ENCODE data around the gene RASAL2.
A peak's percentile ranks its signal among the peaks of the same experiment; 100 is the strongest.
"Not testable (repeated sequence)": the region's sequence is repeated elsewhere in the genome, so short reads cannot be mapped to it uniquely, and the experiment has no call there.

RASAL2 gene

DNA sequence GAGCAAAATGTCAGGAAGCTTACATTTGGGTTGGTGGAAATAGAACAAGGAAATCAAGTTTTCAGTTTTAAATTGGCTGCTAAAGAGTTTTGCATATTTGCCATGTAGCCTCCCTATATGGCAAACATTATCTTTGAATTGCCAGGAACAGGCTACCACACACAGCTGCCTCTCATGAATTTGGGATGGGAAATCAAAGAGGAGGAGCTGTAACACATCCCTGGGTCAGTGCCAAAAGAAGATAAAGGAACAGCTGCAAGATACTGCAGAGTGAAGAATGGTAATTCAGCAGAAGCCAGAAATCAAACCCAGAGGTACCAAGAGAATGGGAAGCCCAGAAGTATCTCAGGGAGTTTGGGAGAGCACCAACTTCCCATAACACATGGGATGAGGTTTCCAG, 18.6 kb upstream of the RASAL2 start:
- Histone ChIP-seq H3K4me3 (ENCODE audit: low read length) (no peak overlapping the region), H3K9ac (ENCODE audit: low read length) (no peak overlapping the region), H3K9me3 (ENCODE audit: control insufficient read depth, low read length) (no peaks in the 10 kb centered on the region), H3K4me1 (ENCODE audit: control insufficient read depth, insufficient read depth, low read length) (no peaks in the 10 kb centered on the region), H3K27me3 (replicated peaks; ENCODE audit: control insufficient read depth, insufficient read depth, low read length) (no peaks in the 10 kb centered on the region), H3K36me3 (ENCODE audit: control insufficient read depth, insufficient read depth, low read length, severe bottlenecking) (no peaks in the 10 kb centered on the region)
- no peak for DNase-seq (ENCODE audit: low read depth)

DNA sequence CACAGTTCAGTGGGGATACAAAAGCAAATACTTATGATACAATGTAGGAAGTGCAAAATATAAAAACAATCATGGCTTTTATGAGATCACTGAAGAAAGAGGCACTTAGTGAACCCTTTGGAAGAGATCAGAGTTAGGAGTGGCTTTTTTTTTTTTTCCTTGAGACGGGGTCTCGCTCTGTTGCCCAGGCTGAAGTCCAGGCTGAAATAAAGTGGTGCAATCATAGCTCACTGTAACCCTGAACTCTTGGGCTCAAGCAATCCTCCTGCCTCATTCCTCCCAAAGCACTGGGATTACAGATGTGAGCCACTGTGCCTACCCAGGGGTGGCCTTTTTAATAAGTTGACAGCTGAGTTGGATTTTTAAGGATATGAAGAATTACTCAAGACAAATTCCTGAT, 17.3 kb upstream of the RASAL2 start:
- no peaks in the 10 kb centered on the region for H3K4me1 ChIP-seq (ENCODE audit: control insufficient read depth, insufficient read depth, low read length)
- H3K36me3 ChIP-seq (ENCODE audit: control insufficient read depth, insufficient read depth, low read length, severe bottlenecking) = no peaks in the 10 kb centered on the region
- no peak for DNase-seq (ENCODE audit: low read depth)
- H3K4me3 ChIP-seq (ENCODE audit: low read length) = no peak overlapping the region
- no peaks in the 10 kb centered on the region for H3K9me3 ChIP-seq (ENCODE audit: control insufficient read depth, low read length)
- H3K27me3 ChIP-seq (replicated peaks; ENCODE audit: control insufficient read depth, insufficient read depth, low read length) = no peaks in the 10 kb centered on the region
- H3K9ac ChIP-seq (ENCODE audit: low read length) = no peak overlapping the region

DNA sequence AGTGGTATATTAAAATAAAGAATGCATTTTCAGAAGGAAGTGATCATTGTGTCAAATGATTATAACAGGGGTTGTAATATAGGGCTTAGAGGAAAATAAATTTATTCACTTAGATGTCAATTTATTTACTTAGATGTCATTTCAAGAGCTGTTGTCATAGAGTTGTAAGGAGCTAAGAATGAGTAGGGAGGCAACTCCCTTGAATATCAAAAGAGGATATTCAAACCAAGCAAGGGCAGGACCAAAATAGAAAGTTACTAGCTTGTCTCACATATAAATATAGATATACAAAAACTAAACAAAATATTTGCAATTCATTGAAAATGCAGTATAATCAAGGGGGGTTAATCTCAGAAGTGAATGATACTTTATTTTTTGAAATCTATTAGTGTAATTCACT, 16.0 kb upstream of the RASAL2 start:
- DNase-seq (ENCODE audit: low read depth) = no peak
- Histone ChIP-seq H3K9me3 (ENCODE audit: control insufficient read depth, low read length) (no peaks in the 10 kb centered on the region), H3K4me3 (ENCODE audit: low read length) (no peak overlapping the region), H3K9ac (ENCODE audit: low read length) (no peak overlapping the region), H3K27me3 (replicated peaks; ENCODE audit: control insufficient read depth, insufficient read depth, low read length) (no peaks in the 10 kb centered on the region), H3K4me1 (ENCODE audit: control insufficient read depth, insufficient read depth, low read length) (no peaks in the 10 kb centered on the region), H3K36me3 (ENCODE audit: control insufficient read depth, insufficient read depth, low read length, severe bottlenecking) (no peaks in the 10 kb centered on the region)

GRCh38 chr1:178086294-178086693, 7.6 kb upstream of the RASAL2 start:
- H3K36me3 ChIP-seq (ENCODE audit: control insufficient read depth, insufficient read depth, low read length, severe bottlenecking) = no peaks in the 10 kb centered on the region
- H3K9me3 ChIP-seq (ENCODE audit: control insufficient read depth, low read length) = no peaks in the 10 kb centered on the region
- no peaks in the 10 kb centered on the region for H3K27me3 ChIP-seq (replicated peaks; ENCODE audit: control insufficient read depth, insufficient read depth, low read length)
- peaks cover 15% of the 10 kb centered on the region for H3K4me1 ChIP-seq (ENCODE audit: control insufficient read depth, insufficient read depth, low read length)
- no peak overlapping the region for H3K9ac ChIP-seq (ENCODE audit: low read length)
- DNase-seq (ENCODE audit: low read depth) = peak; percentile 8
- H3K4me3 ChIP-seq (ENCODE audit: low read length) = no peak overlapping the region

- DNase-seq (ENCODE audit: low read depth) = peak; percentile 77
- Histone ChIP-seq H3K27me3 (replicated peaks; ENCODE audit: control insufficient read depth, insufficient read depth, low read length) (no peaks in the 10 kb centered on the region), H3K4me3 (ENCODE audit: low read length) (no peak overlapping the region)
Observed at GRCh38 chr1:178086766-178087165, 7.1 kb upstream of the RASAL2 start.

DNA sequence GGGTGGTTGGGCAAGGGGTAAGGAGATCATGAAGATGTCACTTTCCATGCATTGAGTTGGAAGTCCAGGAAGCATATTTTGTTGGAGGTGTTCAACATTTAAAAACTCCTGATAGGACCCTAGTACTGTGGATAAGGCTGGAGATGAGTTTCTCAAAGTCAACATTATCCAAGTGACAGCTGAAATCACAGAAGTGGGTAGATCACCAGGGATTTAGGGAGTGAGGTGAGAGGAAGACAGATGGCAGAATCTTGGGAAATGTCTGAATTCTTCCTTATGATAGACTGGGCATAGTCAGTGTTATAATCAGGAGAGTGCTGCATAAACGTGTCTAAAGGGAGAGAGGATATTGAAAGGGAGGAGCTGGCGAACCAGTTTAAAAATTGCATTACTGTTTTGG, 5.3 kb upstream of the RASAL2 start:
- Histone ChIP-seq H3K4me3 (ENCODE audit: low read length) (no peak overlapping the region), H3K27me3 (replicated peaks; ENCODE audit: control insufficient read depth, insufficient read depth, low read length) (no peaks in the 10 kb centered on the region), H3K9ac (ENCODE audit: low read length) (no peak overlapping the region), H3K4me1 (ENCODE audit: control insufficient read depth, insufficient read depth, low read length) (peaks cover 28% of the 10 kb centered on the region), H3K9me3 (ENCODE audit: control insufficient read depth, low read length) (no peaks in the 10 kb centered on the region), H3K36me3 (ENCODE audit: control insufficient read depth, insufficient read depth, low read length, severe bottlenecking) (no peaks in the 10 kb centered on the region)
- DNase-seq (ENCODE audit: low read depth) = no peak

More at GRCh38 chr1:178086766-178087165, 7.1 kb upstream of the RASAL2 start:
- Histone ChIP-seq H3K4me1 (ENCODE audit: control insufficient read depth, insufficient read depth, low read length) (peaks cover 16% of the 10 kb centered on the region), H3K9me3 (ENCODE audit: control insufficient read depth, low read length) (no peaks in the 10 kb centered on the region), H3K9ac (ENCODE audit: low read length) (peak overlapping the region; percentile 8), H3K36me3 (ENCODE audit: control insufficient read depth, insufficient read depth, low read length, severe bottlenecking) (no peaks in the 10 kb centered on the region)

DNA sequence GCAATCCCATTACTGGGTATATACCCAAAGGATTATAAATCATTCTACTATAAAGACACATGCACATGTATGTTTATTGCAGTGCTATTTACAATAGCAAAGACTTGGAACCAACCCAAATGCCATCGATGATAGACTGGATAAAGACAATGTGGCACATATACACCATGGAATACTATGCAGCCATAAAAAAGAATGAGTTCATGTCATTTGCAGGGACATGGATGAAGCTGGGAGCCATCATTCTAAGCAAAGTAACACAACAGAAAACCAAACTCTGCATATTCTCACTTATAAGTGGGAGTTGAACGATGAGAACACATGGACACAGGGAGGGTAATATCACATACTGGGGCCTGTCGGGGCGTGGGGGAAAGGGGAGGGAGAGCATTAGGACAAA, 2.5 kb upstream of the RASAL2 start:
- not testable (repeated sequence) for H3K4me3 ChIP-seq (ENCODE audit: low read length); H3K9ac ChIP-seq (ENCODE audit: low read length); H3K36me3 ChIP-seq (ENCODE audit: control insufficient read depth, insufficient read depth, low read length, severe bottlenecking); H3K9me3 ChIP-seq (ENCODE audit: control insufficient read depth, low read length); DNase-seq (ENCODE audit: low read depth); H3K27me3 ChIP-seq (replicated peaks; ENCODE audit: control insufficient read depth, insufficient read depth, low read length)
- peaks cover 33% of the 10 kb centered on the region for H3K4me1 ChIP-seq (ENCODE audit: control insufficient read depth, insufficient read depth, low read length)

DNA sequence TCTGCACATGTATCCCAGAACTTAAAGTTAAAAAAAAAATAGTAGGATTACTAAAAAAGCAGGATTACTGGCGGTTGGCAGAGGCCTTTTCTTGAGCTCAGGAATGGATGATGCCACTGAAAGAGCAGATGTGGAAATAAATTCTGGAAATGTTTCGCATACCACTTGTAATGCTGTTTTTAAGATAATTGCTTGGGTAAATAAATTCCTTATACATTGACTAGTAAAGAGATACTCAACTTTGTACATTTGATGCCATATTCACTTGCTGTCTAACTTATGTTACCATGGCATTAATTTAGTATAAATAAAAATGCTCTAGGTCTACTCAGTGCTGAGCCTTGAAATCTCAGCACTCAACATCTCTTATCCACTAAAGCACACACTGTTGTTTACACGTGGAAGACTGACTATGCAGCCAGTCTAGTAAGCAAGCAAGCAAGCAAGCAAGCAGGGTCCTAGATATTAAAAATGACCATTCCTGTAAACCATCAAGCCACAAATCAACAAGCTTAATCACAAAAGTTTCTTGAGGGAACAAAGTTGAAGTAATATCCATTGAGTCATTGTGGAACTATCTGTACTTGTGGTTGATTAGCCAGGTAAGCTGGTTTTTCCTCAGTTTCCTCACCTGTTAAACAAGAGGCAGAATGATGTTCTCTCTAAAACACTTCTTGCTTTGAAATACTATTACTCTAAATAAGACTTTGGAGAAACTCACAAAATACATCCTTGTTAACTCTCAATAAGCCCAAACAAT, 1.7 kb upstream of the RASAL2 start:
- Histone ChIP-seq H3K9ac (ENCODE audit: low read length) (peak overlapping the region; percentile 92), H3K4me3 (ENCODE audit: low read length) (peak overlapping the region; percentile 84), H3K27me3 (replicated peaks; ENCODE audit: control insufficient read depth, insufficient read depth, low read length) (no peaks in the 10 kb centered on the region), H3K36me3 (ENCODE audit: control insufficient read depth, insufficient read depth, low read length, severe bottlenecking) (no peaks in the 10 kb centered on the region), H3K4me1 (ENCODE audit: control insufficient read depth, insufficient read depth, low read length) (peaks cover 26% of the 10 kb centered on the region), H3K9me3 (ENCODE audit: control insufficient read depth, low read length) (no peaks in the 10 kb centered on the region)
- peak; percentile 85 for DNase-seq (ENCODE audit: low read depth)

DNA sequence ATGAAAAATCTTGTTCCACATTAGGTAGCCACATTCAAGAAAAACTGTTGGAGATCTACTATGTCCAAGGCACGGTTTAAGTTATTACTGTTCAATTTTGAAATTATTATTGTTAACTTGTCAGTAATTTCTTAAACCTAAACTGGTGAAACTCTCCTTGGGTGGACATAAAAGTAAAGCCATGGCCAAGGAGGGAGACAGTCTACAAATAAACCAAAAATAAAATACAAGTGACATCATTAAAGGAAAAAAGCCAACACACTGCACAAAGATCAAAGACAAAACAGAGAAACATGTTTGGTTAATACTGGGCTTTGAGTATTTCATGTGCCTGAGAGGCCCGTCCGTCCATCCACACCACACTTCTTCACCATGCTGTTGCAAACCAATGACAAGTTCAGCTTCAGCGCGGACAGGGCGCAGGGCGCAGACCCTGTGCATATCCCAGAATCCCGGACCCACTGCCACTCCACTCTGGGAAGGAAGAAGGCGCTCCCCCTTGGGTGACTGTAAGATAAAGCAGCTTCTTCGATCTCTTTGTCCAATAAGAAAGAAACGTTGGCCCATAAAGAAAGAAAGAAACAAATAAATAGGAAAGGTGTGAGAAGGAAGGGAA, 918 bp upstream of the RASAL2 start:
- no peaks in the 10 kb centered on the region for H3K36me3 ChIP-seq (ENCODE audit: control insufficient read depth, insufficient read depth, low read length, severe bottlenecking)
- H3K9ac ChIP-seq (ENCODE audit: low read length) = peak overlapping the region; percentile 92
- DNase-seq (ENCODE audit: low read depth) = no peak
- H3K27me3 ChIP-seq (replicated peaks; ENCODE audit: control insufficient read depth, insufficient read depth, low read length) = no peaks in the 10 kb centered on the region
- peaks cover 27% of the 10 kb centered on the region for H3K4me1 ChIP-seq (ENCODE audit: control insufficient read depth, insufficient read depth, low read length)
- peak overlapping the region; percentile 84 for H3K4me3 ChIP-seq (ENCODE audit: low read length)
- no peaks in the 10 kb centered on the region for H3K9me3 ChIP-seq (ENCODE audit: control insufficient read depth, low read length)

DNA sequence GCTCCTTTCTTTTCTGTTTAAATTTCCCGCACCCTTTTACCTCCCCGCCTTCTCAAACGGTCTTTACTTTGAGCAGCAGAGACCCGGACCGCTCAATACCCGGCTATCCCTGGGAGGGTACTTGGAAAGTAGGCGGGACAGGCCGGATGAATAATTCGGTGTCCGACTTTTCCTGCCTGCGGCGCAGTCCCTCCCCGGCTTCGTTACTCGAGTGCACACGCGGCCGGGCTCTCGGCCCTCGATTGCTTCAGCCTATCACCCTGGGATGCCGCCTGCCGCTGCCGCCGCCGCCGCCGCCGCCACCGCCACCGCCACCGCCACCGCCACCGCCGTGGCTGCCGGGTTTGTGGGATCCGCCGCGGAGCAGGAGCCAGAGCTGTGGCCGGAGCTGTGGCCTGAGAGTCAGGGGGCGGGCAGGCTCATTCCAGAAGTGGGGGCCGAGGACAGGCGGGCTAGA, 382 bp upstream of the RASAL2 start:
- peak; percentile 99 for DNase-seq (ENCODE audit: low read depth)
- Histone ChIP-seq H3K9me3 (ENCODE audit: control insufficient read depth, low read length) (no peaks in the 10 kb centered on the region), H3K9ac (ENCODE audit: low read length) (peak overlapping the region; percentile 92)

DNA sequence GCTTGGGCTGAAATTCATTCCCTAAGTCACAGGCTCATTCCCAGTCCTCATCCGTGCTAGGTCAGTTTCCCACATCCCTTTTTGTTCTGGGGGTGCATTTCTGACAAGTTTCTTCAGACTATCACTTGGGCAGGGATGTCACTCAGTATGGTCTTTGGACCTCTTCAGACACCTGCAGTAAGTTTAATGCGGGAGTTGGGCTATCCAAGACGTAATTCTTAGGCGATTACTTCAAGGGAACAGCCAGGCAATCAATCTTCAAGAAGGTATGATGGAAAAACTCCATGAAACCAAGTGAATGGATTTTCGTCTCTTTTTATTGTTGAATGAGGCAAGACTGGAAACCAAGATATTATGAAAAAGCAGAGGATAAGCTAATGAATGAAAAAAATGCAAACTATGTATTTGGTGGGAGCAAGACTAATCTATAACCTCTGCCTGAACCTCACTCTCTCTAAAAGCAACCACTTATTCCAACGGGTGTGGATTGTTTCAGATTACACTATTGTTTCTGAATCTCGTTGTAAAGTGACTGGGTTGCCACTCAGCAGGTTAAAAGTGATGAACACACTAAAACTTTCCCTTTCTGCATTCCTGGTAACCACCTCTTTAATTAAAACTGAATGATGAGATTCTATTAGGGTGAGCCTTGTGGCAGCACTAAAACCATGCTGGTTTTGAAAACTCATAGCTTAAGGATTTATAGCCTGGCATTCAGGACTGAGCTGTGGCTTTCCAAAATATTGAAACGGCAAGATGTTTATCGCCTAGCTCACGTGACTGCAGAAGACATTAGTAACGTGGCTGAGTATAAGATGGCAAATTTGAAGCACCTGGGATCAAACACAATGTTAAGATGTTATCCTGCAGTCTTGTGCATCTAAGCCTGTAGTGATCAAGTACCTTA, 1.1 kb downstream of the RASAL2 start:
- peaks cover 30% of the 10 kb centered on the region for H3K4me1 ChIP-seq (ENCODE audit: control insufficient read depth, insufficient read depth, low read length)
- H3K36me3 ChIP-seq (ENCODE audit: control insufficient read depth, insufficient read depth, low read length, severe bottlenecking) = no peaks in the 10 kb centered on the region
- peak overlapping the region; percentile 83 for H3K9ac ChIP-seq (ENCODE audit: low read length)
- no peaks in the 10 kb centered on the region for H3K9me3 ChIP-seq (ENCODE audit: control insufficient read depth, low read length)
- peak overlapping the region; percentile 84 for H3K4me3 ChIP-seq (ENCODE audit: low read length)
- DNase-seq (ENCODE audit: low read depth) = peak; percentile 68
- no peaks in the 10 kb centered on the region for H3K27me3 ChIP-seq (replicated peaks; ENCODE audit: control insufficient read depth, insufficient read depth, low read length)

More for the DNA sequence above, 382 bp upstream of the RASAL2 start:
- Histone ChIP-seq H3K4me3 (ENCODE audit: low read length) (peak overlapping the region; percentile 84), H3K27me3 (replicated peaks; ENCODE audit: control insufficient read depth, insufficient read depth, low read length) (no peaks in the 10 kb centered on the region), H3K4me1 (ENCODE audit: control insufficient read depth, insufficient read depth, low read length) (peaks cover 27% of the 10 kb centered on the region), H3K36me3 (ENCODE audit: control insufficient read depth, insufficient read depth, low read length, severe bottlenecking) (no peaks in the 10 kb centered on the region)

Data from adipocyte (in vitro differentiated cells).